Muscle layer of colon (tissue), 2 donors: ENCODE data around the gene ASTE1.
"Not testable (repeated sequence)": the region's sequence is repeated elsewhere in the genome, so short reads cannot be mapped to it uniquely, and the experiment has no call there.

Experiments
- H3K27ac ChIP-seq: one replicate; pipeline ENCODE4 v1.7.0; 2013; ENCODE audit warnings: low read depth, mild to moderate bottlenecking, low read length, moderate library complexity
- H3K27me3 ChIP-seq, 2 donors: one replicate each; pipeline ENCODE4 v1.7.0; 2013; ENCODE audit warnings: low read length in 2 of 2, mild to moderate bottlenecking in 2 of 2; ENCODE audit not compliant: insufficient read depth in 2 of 2, control insufficient read depth in 1 of 2
- H3K36me3 ChIP-seq: one replicate; pipeline ENCODE4 v1.7.0; 2013; ENCODE audit warnings: mild to moderate bottlenecking, low read length; ENCODE audit not compliant: insufficient read depth
- H3K4me1 ChIP-seq: one replicate; pipeline ENCODE4 v1.7.0; 2013; ENCODE audit warnings: mild to moderate bottlenecking, low read length; ENCODE audit not compliant: insufficient read depth
- H3K4me3 ChIP-seq, 2 donors: one replicate each; pipeline ENCODE4 v1.7.0; 2013; ENCODE audit warnings: low read length in 2 of 2, low read depth in 1 of 2, mild to moderate bottlenecking in 1 of 2, moderate library complexity in 1 of 2
- H3K9ac ChIP-seq: one replicate; pipeline ENCODE4 v1.7.0; 2013; ENCODE audit warnings: low read length
- H3K9me3 ChIP-seq: one replicate; pipeline ENCODE4 v1.7.0; 2013; ENCODE audit warnings: mild to moderate bottlenecking, low read length
- donor health status: abdominal sarcoma.
- donor health status: Adenocarcinoma of cecum.

ASTE1 gene

GRCh38 chr3:130972592-130972991 lies 54.0 kb downstream of the ASTE1 start:
- not testable (repeated sequence) for H3K36me3 ChIP-seq, H3K27me3 ChIP-seq, H3K9ac ChIP-seq, H3K27ac ChIP-seq, H3K4me1 ChIP-seq, H3K4me3 ChIP-seq, H3K9me3 ChIP-seq

- H3K27ac ChIP-seq, result no peak overlapping the region
- H3K36me3 ChIP-seq, result peaks cover 6% of the 10 kb centered on the region
- no peak overlapping the region for H3K4me3 ChIP-seq
- H3K9me3 ChIP-seq, result no peaks in the 10 kb centered on the region
- no peaks in the 10 kb centered on the region for H3K4me1 ChIP-seq
- no peaks in the 10 kb centered on the region for H3K27me3 ChIP-seq
- H3K9ac ChIP-seq, result no peak overlapping the region
Measured at GRCh38 chr3:130971208-130971607, 55.4 kb downstream of the ASTE1 start.

- Histone ChIP-seq H3K9ac (no peak overlapping the region), H3K36me3 (peaks cover 5% of the 10 kb centered on the region), H3K27ac (no peak overlapping the region), H3K9me3 (no peaks in the 10 kb centered on the region), H3K27me3 (no peaks in the 10 kb centered on the region), H3K4me1 (no peaks in the 10 kb centered on the region), H3K4me3 (no peak overlapping the region)
Measured at GRCh38 chr3:130969621-130970020, 57.0 kb downstream of the ASTE1 start.

GRCh38 chr3:130968221-130968620 lies 58.4 kb downstream of the ASTE1 start:
- no peak overlapping the region for H3K27ac ChIP-seq
- peaks cover 5% of the 10 kb centered on the region for H3K36me3 ChIP-seq
- no peaks in the 10 kb centered on the region for H3K27me3 ChIP-seq

GRCh38 chr3:130967281-130967680 lies 59.3 kb downstream of the ASTE1 start:
- Histone ChIP-seq H3K9ac (no peak overlapping the region), H3K36me3 (peaks cover 5% of the 10 kb centered on the region), H3K4me1 (no peaks in the 10 kb centered on the region), H3K27me3 (no peaks in the 10 kb centered on the region), H3K27ac (no peak overlapping the region), H3K9me3 (no peaks in the 10 kb centered on the region), H3K4me3 (no peak overlapping the region)

More at GRCh38 chr3:130968221-130968620, 58.4 kb downstream of the ASTE1 start:
- H3K4me1 ChIP-seq, result no peaks in the 10 kb centered on the region
- no peak overlapping the region for H3K4me3 ChIP-seq
- no peaks in the 10 kb centered on the region for H3K9me3 ChIP-seq
- no peak overlapping the region for H3K9ac ChIP-seq

- Histone ChIP-seq H3K9me3 (no peaks in the 10 kb centered on the region), H3K9ac (no peak overlapping the region), H3K4me3 (no peak overlapping the region), H3K4me1 (no peaks in the 10 kb centered on the region), H3K36me3 (peaks cover 16% of the 10 kb centered on the region), H3K27me3 (no peaks in the 10 kb centered on the region), H3K27ac (no peak overlapping the region)
Measured at GRCh38 chr3:130963878-130964277, 62.7 kb downstream of the ASTE1 start.
